ENCODE measurements around the gene RGL3.

GRCh38 chr19:11446652-11447301, 27.7 kb upstream of the RGL3 start:
- TF ChIP-seq CTCF (IDR thresholded peaks at IDR 0.05) (peak; percentile 19 to 73 (median 70)), POLR2A (IDR thresholded peaks at IDR 0.05) (no peak), POLR2AphosphoS5 (IDR thresholded peaks at IDR 0.05) (no peak)

All from breast epithelium (tissue), 3 donors.